ENCODE results near the gene POU6F2. TPM values are rescaled to one million over a fixed set of nuclear protein-coding genes. Genes with fewer than 3 reads are reported as not detected.

POU6F2 gene
- polyA plus RNA-seq, 5 donors, result 0.06 to 0.13 (median 0.09) TPM

DNA sequence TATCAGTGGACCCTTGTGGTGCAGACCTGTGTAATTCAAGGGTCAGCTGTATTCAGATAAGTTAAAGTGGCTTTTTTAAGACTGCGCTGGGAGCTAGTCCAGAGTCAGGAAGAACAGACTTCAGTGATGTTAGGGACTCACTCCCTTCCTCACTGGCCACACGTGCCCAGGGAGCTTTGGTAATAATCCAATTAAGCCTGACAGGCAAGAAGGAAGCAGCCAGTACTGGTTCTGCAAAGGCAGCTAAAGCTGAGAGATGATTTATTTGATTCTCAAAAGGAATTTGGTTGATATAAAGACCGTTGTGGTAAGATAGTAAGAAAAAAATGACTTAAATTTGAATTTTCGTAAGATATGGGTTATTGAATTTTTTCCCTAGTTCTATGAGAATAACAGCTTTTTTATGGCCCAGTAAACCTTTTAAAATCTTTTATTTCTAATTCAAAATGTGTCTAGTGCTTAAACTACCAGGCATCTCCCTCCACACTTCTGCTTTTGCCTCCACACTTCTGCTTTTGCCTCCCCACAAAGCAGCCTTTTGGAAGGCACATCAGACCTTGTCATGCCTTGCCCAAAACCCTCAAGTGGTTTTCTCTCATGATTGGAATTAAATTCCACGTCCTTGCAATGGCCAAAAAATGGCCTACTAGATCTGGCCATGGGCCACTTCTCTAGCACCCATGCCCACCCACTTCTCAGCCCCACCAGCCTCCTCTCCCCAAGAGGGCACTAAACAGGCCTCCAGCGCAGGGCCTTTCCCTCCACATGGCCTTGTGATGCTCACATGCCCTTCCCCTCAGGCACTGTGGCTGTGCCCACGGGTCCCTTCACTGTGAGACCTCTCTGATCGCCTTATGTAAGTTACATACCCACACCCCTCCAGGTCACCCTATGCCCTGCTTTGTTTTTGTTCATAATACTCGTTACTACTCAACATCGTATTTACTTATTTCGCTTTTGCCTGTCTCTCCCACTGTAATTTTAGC is 92.5 kb downstream of the POU6F2 start:
- no peak for DNase-seq

GRCh38 chr7:39071116-39071515 is 93.4 kb downstream of the POU6F2 start:
- DNase-seq, result no peak

- DNase-seq, result peak in 1 of 2 donors; percentile 25
Observed at GRCh38 chr7:39073432-39073831, 95.7 kb downstream of the POU6F2 start.

DNA sequence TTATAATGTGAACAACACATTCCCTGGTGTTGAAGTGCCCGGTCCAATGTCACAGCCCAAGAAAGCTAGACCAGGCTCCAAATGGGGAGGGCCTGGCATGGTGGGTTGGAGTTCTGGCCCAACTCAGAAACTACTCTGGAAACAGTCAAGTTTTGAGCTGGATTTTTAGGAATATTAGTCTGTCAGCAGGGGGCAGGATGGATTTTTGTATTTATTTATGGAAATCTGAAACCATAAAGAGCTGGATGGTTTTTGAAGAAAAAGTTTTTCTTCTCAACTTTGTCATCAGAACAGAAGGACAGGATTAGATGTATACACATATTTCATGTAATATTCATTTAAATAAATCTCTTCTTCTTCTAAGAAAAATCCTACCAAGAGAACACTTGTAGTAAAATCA is 97.5 kb downstream of the POU6F2 start:
- no peak for DNase-seq

DNA sequence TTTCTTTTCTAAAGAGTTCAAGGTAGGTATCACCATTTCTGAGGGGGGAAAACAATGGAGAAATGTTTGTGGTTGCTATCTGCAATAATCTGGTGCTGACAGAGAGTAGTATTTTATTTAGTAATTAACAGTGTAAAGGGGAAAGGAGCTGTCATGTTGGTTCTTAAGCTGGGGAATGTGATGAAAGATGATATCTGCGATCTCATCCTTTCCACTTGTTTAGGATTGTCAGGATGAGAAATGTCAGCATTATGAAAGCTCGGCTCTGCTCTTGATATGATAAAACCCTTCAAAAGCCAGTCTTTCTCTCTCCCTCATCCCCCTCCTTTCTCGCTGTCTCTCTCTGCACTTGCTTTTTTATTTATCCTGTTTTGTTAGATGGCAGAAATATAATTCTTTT is 106.1 kb downstream of the POU6F2 start:
- no peak for DNase-seq

GRCh38 chr7:39084349-39084748 is 106.6 kb downstream of the POU6F2 start:
- DNase-seq, result no peak

GRCh38 chr7:39085189-39085588 is 107.5 kb downstream of the POU6F2 start:
- DNase-seq, result no peak

- DNase-seq, result peak in 1 of 2 donors; percentile 6
Observed at GRCh38 chr7:39085590-39086049, 107.9 kb downstream of the POU6F2 start.

GRCh38 chr7:39086638-39087360 is 109.1 kb downstream of the POU6F2 start:
- DNase-seq, result no peak

- no peak for DNase-seq
Observed at GRCh38 chr7:39088730-39089593, 111.3 kb downstream of the POU6F2 start.

GRCh38 chr7:39091145-39091544 is 113.4 kb downstream of the POU6F2 start:
- no peak for DNase-seq

- no peak for DNase-seq
Observed at GRCh38 chr7:39091774-39092173, 114.1 kb downstream of the POU6F2 start.

DNA sequence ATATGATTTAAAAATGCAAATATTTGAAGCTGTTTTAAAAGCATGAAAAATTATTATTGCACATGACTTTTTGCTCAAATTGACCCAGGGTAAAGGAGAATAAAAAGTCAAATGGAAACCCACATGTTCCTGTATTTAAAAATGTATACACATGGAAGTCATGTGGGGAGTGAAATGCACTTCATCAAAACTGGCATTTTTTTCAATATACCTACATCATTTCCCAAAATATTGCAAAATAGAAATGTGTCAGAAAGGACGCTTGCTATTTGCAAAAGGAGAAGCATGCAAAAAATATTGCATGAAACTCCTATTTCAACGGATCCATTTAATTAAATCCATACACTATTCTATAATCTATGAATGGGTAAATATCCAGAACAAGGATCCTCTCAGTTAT is 117.0 kb downstream of the POU6F2 start:
- DNase-seq, result no peak

GRCh38 chr7:39095875-39096619 is 118.3 kb downstream of the POU6F2 start:
- DNase-seq, result no peak

- no peak for DNase-seq
Observed at GRCh38 chr7:39098506-39098905, 120.8 kb downstream of the POU6F2 start.

GRCh38 chr7:39099146-39099545 is 121.4 kb downstream of the POU6F2 start:
- DNase-seq, result no peak

DNA sequence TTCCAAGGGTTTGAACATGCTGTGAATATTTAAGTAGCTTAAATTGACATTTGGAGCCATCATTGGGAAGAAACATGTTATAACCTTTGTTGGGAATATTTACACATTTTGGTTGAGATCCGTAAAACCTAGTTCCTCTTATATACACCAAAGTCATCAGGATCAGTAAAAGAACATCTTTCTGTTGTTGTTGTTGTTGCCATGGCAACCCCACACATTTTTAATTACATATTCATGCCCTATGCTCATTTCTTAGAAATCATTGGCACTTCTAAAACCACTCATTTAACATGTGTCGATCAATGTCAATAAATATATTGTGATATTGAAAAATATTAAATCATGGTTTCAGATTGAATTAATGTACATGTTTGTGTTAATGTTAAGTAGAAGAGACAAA is 122.6 kb downstream of the POU6F2 start:
- no peak for DNase-seq

DNA sequence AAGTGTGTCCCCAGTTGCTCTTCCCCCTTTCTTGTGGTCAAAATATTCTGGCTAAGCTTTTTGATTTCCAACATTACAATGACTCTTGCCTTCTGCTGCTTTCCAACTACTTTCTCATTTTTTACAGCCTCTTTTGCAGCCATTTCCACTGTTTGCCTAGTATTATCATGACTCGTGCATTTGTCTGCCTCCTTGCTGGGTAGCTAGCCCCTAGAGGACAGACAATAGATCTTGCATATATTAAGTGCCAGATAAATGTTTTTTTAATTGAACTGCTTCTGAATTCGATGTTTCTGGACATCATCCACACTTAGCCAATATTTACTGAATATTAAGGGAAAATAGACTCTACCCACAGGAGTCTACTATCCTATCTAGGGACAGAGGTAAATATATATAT is 124.5 kb downstream of the POU6F2 start:
- DNase-seq, result no peak

- no peak for DNase-seq
Observed at GRCh38 chr7:39105720-39106119, 128.0 kb downstream of the POU6F2 start.

DNA sequence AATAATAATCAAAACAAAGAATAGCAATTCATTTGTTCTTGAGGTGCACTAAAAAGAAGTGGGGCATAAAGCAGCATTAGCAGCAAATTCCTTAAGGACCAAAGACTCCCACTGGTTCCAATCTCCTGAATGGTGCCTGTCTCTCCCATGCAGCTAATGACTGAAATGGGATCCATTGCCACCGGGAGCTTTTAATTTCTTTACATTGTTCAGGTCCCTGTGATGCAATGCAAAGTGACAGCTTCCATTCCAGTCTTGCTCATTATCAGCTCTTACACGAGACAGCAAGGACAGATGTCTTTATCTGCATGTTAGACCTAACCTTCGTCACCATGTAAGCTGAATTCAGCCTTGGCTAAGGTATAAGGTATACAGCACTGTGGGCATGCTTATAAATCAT is 148.1 kb downstream of the POU6F2 start:
- no peak for DNase-seq

DNA sequence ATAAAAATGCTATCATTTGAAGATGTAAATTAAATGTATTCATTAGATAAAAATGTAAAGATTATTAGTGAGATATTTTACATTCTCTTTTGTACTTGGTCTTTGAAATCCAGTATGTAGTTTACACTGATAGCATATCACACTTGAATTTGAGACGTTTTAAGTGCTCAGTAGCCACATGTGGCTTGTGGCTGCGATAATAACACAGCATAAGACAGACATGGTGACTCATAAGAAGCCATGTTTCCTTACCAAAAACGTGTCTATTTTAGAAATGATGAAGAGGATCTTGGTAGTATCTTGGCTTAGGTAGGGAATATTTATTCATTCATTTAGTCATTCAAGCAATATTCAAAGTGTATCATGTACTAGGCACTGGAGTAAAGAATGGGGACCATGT is 149.3 kb downstream of the POU6F2 start:
- DNase-seq, result no peak
